Endodermal cell (in vitro differentiated cells): ENCODE data around the gene KRT5. TPM values are rescaled to one million over a fixed set of nuclear protein-coding genes. Genes with fewer than 3 reads are reported as not detected.

ENCODE experiments used
- DNase-seq: peaks from one replicate; pipeline ENCODE4 v3.0.0-alpha.2; 2017
- H3K27ac ChIP-seq: 2 replicates; pipeline ENCODE4 v1.5.1; 2013; ENCODE audit warnings: mild to moderate bottlenecking, low read depth, low read length, moderate library complexity
- H3K27me3 ChIP-seq: 2 replicates; pipeline ENCODE4 v1.6.1; 2013; ENCODE audit warnings: mild to moderate bottlenecking, low read length, moderate library complexity; ENCODE audit not compliant: insufficient read depth, control insufficient read depth, poor library complexity, severe bottlenecking
- H3K36me3 ChIP-seq: 2 replicates; pipeline ENCODE4 v1.7.0; 2013; ENCODE audit warnings: mild to moderate bottlenecking, low read length, moderate library complexity; ENCODE audit not compliant: control insufficient read depth, insufficient read depth
- H3K4me1 ChIP-seq: one replicate; pipeline ENCODE4 v1.7.0; 2013; ENCODE audit warnings: low read length; ENCODE audit not compliant: control insufficient read depth, insufficient read depth
- H3K4me3 ChIP-seq: 2 replicates; pipeline ENCODE4 v1.5.1; 2013; ENCODE audit warnings: mild to moderate bottlenecking, low read length, moderate library complexity
- H3K9ac ChIP-seq: 2 replicates; pipeline ENCODE4 v1.6.1; 2013; ENCODE audit warnings: mild to moderate bottlenecking, low read length, moderate library complexity; ENCODE audit not compliant: poor library complexity, severe bottlenecking; ENCODE audit errors: extremely low read depth
- H3K9me3 ChIP-seq: 2 replicates; pipeline ENCODE4 v1.6.1; 2013; ENCODE audit warnings: mild to moderate bottlenecking, low read length, moderate library complexity; ENCODE audit not compliant: control insufficient read depth
- H3K27ac Mint-ChIP-seq: 2 replicates; pipeline ENCODE4 v1.8.0; 2020; ENCODE audit warnings: mixed read lengths
- H3K27me3 Mint-ChIP-seq: 2 replicates; pipeline ENCODE4 v1.8.0; 2021; ENCODE audit warnings: mild to moderate bottlenecking, mixed read lengths; ENCODE audit not compliant: insufficient read depth
- H3K36me3 Mint-ChIP-seq: 2 replicates; pipeline ENCODE4 v1.8.0; 2020; ENCODE audit warnings: low read depth, mixed read lengths
- H3K4me1 Mint-ChIP-seq: 2 replicates; pipeline ENCODE4 v1.8.0; 2020; ENCODE audit warnings: mixed read lengths
- H3K4me3 Mint-ChIP-seq: 2 replicates; pipeline ENCODE4 v1.8.0; 2020; ENCODE audit warnings: mild to moderate bottlenecking, moderate library complexity, mixed read lengths
- H3K9me3 Mint-ChIP-seq: 2 replicates; pipeline ENCODE4 v1.8.0; 2020; ENCODE audit warnings: mild to moderate bottlenecking, mixed read lengths
- CTCF ChIP-seq: fragments of 200-600 bp; sonication (generic); conservative IDR thresholded peaks from 2 replicates; pipeline ENCODE4 v1.5.0; 2021; ENCODE audit warnings: antibody characterized with exemption, mild to moderate bottlenecking
- WGBS, 2 experiments: methylation state at CpG; one replicate each; pipeline versions ENCODE4 v1.1.5 to v1.1.7; 2013; ENCODE audit warnings: missing lambda C conversion rate in 2 of 2, mixed read lengths in 1 of 2; ENCODE audit not compliant: insufficient coverage in 1 of 2, insufficient read length in 1 of 2; 5-methylcytosine and 5-hydroxymethylcytosine counted together
- total RNA-seq, 2 donors: library from RNA; stranded (reverse); fragmentation: NEBNext Ultra II Directional in 1 of 2; extraction: Animal tissue kit (Norgen Biotek cat#: 25700) in 1 of 2; gene quantifications; 2 replicates in 1 of 2; 3 replicates in 1 of 2; pipeline ENCODE4 v1.2.1, GENCODE V29; 2021

KRT5 gene
- total RNA-seq, 2 donors from 2014 or later = not detected

GRCh38 chr12:52498946-52499345 is 21.2 kb downstream of the KRT5 start:
- no peaks in the 10 kb centered on the region for H3K36me3 Mint-ChIP-seq
- no peak for DNase-seq
- no peak overlapping the region for H3K27ac ChIP-seq
- no peak for TF ChIP-seq CTCF
- no peaks in the 10 kb centered on the region for H3K36me3 ChIP-seq
- no peaks in the 10 kb centered on the region for H3K27me3 Mint-ChIP-seq
- H3K4me3 ChIP-seq = no peak overlapping the region
- peaks cover 33% of the 10 kb centered on the region for H3K4me1 Mint-ChIP-seq
- no peak overlapping the region for H3K9ac ChIP-seq
- H3K4me3 Mint-ChIP-seq = no peak overlapping the region
- no peaks in the 10 kb centered on the region for H3K27me3 ChIP-seq
- H3K27ac Mint-ChIP-seq = no peak overlapping the region
- H3K4me1 ChIP-seq = peaks cover 19% of the 10 kb centered on the region
- WGBS, 2 experiments = 67 to 86% methylated on average over 1 of the region's 1 CpG
- H3K9me3 Mint-ChIP-seq = peaks cover 2% of the 10 kb centered on the region
- H3K9me3 ChIP-seq = peaks cover 16% of the 10 kb centered on the region

GRCh38 chr12:52497975-52498374 is 22.2 kb downstream of the KRT5 start:
- 93 to 94% methylated on average over 7 of the region's 7 CpGs for WGBS, 2 experiments
- H3K27me3 ChIP-seq = no peaks in the 10 kb centered on the region
- no peak for TF ChIP-seq CTCF
- Mint-ChIP-seq H3K27me3 (peaks cover 2% of the 10 kb centered on the region), H3K36me3 (no peaks in the 10 kb centered on the region), H3K4me1 (peaks cover 35% of the 10 kb centered on the region), H3K4me3 (no peak overlapping the region), H3K9me3 (peaks cover 2% of the 10 kb centered on the region), H3K27ac (no peak overlapping the region)
- peaks cover 16% of the 10 kb centered on the region for H3K9me3 ChIP-seq
- peaks cover 19% of the 10 kb centered on the region for H3K4me1 ChIP-seq
- H3K9ac ChIP-seq = no peak overlapping the region
- DNase-seq = no peak
- H3K4me3 ChIP-seq = no peak overlapping the region
- H3K27ac ChIP-seq = no peak overlapping the region
- H3K36me3 ChIP-seq = no peaks in the 10 kb centered on the region

GRCh38 chr12:52496590-52497071 is 23.6 kb downstream of the KRT5 start:
- Histone ChIP-seq H3K27ac (peak overlapping the region; percentile 27), H3K9ac (peak overlapping the region; percentile 77), H3K4me3 (peak overlapping the region; percentile 27), H3K9me3 (peaks cover 12% of the 10 kb centered on the region), H3K4me1 (peaks cover 19% of the 10 kb centered on the region), H3K36me3 (no peaks in the 10 kb centered on the region), H3K27me3 (no peaks in the 10 kb centered on the region)
- H3K36me3 Mint-ChIP-seq = no peaks in the 10 kb centered on the region
- peak overlapping the region; percentile 29 for H3K4me3 Mint-ChIP-seq
- TF ChIP-seq CTCF = no peak
- peaks cover 7% of the 10 kb centered on the region for H3K27me3 Mint-ChIP-seq
- peak; percentile 97 for DNase-seq
- peaks cover 35% of the 10 kb centered on the region for H3K4me1 Mint-ChIP-seq
- 14 to 54% methylated on average over 3 to 4 of the region's 4 CpGs for WGBS, 2 experiments
- H3K27ac Mint-ChIP-seq = peak overlapping the region; percentile 98
- H3K9me3 Mint-ChIP-seq = peaks cover 2% of the 10 kb centered on the region
